ENCODE measurements around the gene KLF6.

- TF ChIP-seq CTCF (conservative IDR thresholded peaks at IDR 0.05 in 1 of 2, IDR thresholded peaks at IDR 0.05 in 1 of 2; ENCODE audit: extremely low read depth in 1 of 2, insufficient read depth in 1 of 2, low read depth in 1 of 2, low read length in 2 of 2): no peak
- no peak for TF ChIP-seq EZH2 (IDR thresholded peaks at IDR 0.05; ENCODE audit: borderline replicate concordance, low read length)
Observed at GRCh38 chr10:3790272-3790671, 5.3 kb upstream of the KLF6 start.
